ENCODE results near the gene FIGN. TPM values are rescaled to one million over a fixed set of nuclear protein-coding genes. Genes with fewer than 3 reads are reported as not detected.

FIGN gene
- total and polyA plus RNA-seq, 10 of the 15 experiments (the other 5 are each of a cell fraction or from before 2014, with no cell fraction given): under 0.01 to 0.01 TPM; not detected in 8

DNA sequence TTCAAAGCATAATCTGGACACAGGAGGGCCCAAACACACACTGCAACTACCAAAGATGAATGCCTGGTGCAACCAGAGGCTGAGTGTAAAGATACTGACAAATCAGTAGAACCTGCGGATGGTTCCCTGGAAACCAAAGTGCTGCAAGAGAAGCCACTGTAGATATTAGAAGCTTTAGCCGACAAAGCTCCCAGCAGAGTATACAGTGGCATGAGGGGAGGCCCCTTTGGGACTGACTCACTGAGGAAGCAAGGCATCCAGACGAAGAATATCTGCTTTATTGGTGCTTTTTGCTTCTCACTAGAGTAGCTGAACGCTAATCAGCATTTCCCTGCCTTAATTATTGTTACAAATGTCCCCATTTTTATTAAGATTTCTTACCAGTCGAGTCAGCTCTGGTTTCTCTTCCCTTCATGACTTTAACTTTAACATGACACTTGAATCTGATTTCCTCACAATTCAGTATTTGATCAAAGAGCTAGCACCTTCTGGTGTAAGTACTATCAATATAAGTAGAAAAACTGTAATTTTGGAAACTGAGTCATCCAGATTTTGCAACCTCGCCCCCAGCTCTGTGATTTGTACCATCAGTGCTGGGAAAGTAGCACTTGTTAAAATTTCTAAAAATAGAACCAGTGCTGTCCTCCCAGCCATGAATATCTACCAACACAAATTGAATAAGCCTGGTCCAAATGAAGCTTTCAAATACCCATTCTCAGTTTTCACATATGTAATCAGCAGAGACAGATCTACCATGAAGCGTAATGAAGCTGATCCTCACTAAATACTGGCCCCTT, 34.2 kb downstream of the FIGN start:
- Histone ChIP-seq H3K36me3 (ENCODE audit: control insufficient read depth in 2 of 2, insufficient read depth in 2 of 2, low read length in 1 of 2) (no peaks in the 10 kb centered on the region), H3K27me3 (replicated peaks in 1 of 2; ENCODE audit: control insufficient read depth in 2 of 2, insufficient read depth in 2 of 2, low read length in 1 of 2) (no peaks in the 10 kb centered on the region), H3K4me2 (ENCODE audit: control insufficient read depth, insufficient read depth) (no peak overlapping the region), H3K4me3 (no peak overlapping the region), H3K27ac (ENCODE audit: control insufficient read depth, insufficient read depth) (no peak overlapping the region), H4K20me1 (ENCODE audit: control insufficient read depth, insufficient read depth) (no peaks in the 10 kb centered on the region), H3K79me2 (ENCODE audit: control insufficient read depth, insufficient read depth, low read length) (no peaks in the 10 kb centered on the region), H3K9me3 (replicated peaks; ENCODE audit: control insufficient read depth, insufficient read depth, low read length) (no peaks in the 10 kb centered on the region; the same call in 2 of the 3 replicates), H2AFZ (ENCODE audit: control insufficient read depth, low read depth, low read length) (no peak overlapping the region), H3K4me1 (ENCODE audit: control insufficient read depth, insufficient read depth, low read length) (no peaks in the 10 kb centered on the region), H3K9ac (ENCODE audit: control insufficient read depth, insufficient read depth, low read length) (no peak overlapping the region)
- ChIA-PET RAD21 (ENCODE audit: unreplicated experiment) (no interaction called here), POLR2A (no interaction called here), CTCF (interaction anchor here (0.6 to 0.7 kb wide), 2 partner anchors 11 to 511 kb away, joined by 3 read pairs; no protein-coding TSS in a partner anchor), SMC1A (ENCODE audit: uncharacterized antibody, unreplicated experiment) (interaction anchor here (1.6 kb wide), 1 partner anchor 9 kb away, joined by 3 read pairs; no protein-coding TSS in a partner anchor)
- ATAC-seq (no peak), DNase-seq (ENCODE audit: low read depth, low spot score) (no peak), FAIRE-seq (no peak)
- in situ Hi-C loops (cut with MboI): no loop called here
- no TSS peak for BruUV-seq (replicated peaks)
- intact Hi-C loops (cut with micrococcal nuclease; ENCODE audit: unreplicated experiment): no loop called here
- 23% methylated on average over 7 of the region's 7 CpGs for WGBS (ENCODE audit: insufficient coverage, insufficient replicate concordance, low lambda C conversion rate, missing lambda C conversion rate)
- TF ChIP-seq RBBP5 (conservative IDR thresholded peaks at IDR 0.05) (no peak), CEBPB (IDR thresholded peaks at IDR 0.05; ENCODE audit: borderline replicate concordance in 1 of 2, low read depth in 2 of 2, low read length in 2 of 2) (no peak), GATAD2B (conservative IDR thresholded peaks at IDR 0.05; ENCODE audit: low read depth) (no peak), SMC3 (IDR thresholded peaks at IDR 0.05; ENCODE audit: borderline replicate concordance, low read length) (no peak), CBX5 (IDR thresholded peaks at IDR 0.05; ENCODE audit: low read depth) (no peak), SMAD5 (IDR thresholded peaks at IDR 0.05; ENCODE audit: low read depth) (no peak), MEF2A (IDR thresholded peaks at IDR 0.05; ENCODE audit: insufficient read depth, low read depth, low read length) (no peak), WRNIP1 (IDR thresholded peaks at IDR 0.05; ENCODE audit: borderline replicate concordance, low read depth, low read length) (no peak), NBN (IDR thresholded peaks at IDR 0.05) (no peak), NFYB (IDR thresholded peaks at IDR 0.05; ENCODE audit: insufficient read depth, low read depth, low read length) (no peak), ZNF207 (IDR thresholded peaks at IDR 0.05; ENCODE audit: borderline replicate concordance) (no peak), MEF2B (IDR thresholded peaks at IDR 0.05; ENCODE audit: partially characterized antibody, poor library complexity, severe bottlenecking) (no peak), EZH2 (IDR thresholded peaks at IDR 0.05; ENCODE audit: borderline replicate concordance, control insufficient read depth, low read depth, low read length) (no peak), TBL1XR1 (IDR thresholded peaks at IDR 0.05; ENCODE audit: low read depth, low read length) (no peak)
- TF ChIP-seq, protein P1, sequence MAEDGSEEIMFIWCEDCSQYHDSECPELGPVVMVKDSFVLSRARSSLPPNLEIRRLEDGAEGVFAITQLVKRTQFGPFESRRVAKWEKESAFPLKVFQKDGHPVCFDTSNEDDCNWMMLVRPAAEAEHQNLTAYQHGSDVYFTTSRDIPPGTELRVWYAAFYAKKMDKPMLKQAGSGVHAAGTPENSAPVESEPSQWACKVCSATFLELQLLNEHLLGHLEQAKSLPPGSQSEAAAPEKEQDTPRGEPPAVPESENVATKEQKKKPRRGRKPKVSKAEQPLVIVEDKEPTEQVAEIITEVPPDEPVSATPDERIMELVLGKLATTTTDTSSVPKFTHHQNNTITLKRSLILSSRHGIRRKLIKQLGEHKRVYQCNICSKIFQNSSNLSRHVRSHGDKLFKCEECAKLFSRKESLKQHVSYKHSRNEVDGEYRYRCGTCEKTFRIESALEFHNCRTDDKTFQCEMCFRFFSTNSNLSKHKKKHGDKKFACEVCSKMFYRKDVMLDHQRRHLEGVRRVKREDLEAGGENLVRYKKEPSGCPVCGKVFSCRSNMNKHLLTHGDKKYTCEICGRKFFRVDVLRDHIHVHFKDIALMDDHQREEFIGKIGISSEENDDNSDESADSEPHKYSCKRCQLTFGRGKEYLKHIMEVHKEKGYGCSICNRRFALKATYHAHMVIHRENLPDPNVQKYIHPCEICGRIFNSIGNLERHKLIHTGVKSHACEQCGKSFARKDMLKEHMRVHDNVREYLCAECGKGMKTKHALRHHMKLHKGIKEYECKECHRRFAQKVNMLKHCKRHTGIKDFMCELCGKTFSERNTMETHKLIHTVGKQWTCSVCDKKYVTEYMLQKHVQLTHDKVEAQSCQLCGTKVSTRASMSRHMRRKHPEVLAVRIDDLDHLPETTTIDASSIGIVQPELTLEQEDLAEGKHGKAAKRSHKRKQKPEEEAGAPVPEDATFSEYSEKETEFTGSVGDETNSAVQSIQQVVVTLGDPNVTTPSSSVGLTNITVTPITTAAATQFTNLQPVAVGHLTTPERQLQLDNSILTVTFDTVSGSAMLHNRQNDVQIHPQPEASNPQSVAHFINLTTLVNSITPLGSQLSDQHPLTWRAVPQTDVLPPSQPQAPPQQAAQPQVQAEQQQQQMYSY (CRISPR knock-in tag; IDR thresholded peaks at IDR 0.05): no peak
- TF ChIP-seq, protein P2, sequence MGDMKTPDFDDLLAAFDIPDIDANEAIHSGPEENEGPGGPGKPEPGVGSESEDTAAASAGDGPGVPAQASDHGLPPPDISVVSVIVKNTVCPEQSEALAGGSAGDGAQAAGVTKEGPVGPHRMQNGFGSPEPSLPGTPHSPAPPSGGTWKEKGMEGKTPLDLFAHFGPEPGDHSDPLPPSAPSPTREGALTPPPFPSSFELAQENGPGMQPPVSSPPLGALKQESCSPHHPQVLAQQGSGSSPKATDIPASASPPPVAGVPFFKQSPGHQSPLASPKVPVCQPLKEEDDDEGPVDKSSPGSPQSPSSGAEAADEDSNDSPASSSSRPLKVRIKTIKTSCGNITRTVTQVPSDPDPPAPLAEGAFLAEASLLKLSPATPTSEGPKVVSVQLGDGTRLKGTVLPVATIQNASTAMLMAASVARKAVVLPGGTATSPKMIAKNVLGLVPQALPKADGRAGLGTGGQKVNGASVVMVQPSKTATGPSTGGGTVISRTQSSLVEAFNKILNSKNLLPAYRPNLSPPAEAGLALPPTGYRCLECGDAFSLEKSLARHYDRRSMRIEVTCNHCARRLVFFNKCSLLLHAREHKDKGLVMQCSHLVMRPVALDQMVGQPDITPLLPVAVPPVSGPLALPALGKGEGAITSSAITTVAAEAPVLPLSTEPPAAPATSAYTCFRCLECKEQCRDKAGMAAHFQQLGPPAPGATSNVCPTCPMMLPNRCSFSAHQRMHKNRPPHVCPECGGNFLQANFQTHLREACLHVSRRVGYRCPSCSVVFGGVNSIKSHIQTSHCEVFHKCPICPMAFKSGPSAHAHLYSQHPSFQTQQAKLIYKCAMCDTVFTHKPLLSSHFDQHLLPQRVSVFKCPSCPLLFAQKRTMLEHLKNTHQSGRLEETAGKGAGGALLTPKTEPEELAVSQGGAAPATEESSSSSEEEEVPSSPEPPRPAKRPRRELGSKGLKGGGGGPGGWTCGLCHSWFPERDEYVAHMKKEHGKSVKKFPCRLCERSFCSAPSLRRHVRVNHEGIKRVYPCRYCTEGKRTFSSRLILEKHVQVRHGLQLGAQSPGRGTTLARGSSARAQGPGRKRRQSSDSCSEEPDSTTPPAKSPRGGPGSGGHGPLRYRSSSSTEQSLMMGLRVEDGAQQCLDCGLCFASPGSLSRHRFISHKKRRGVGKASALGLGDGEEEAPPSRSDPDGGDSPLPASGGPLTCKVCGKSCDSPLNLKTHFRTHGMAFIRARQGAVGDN (IDR thresholded peaks at IDR 0.05): no peak
